ENCODE results near the gene PRKCB.
A peak's percentile ranks its signal among the peaks of the same experiment; 100 is the strongest.

Gene PRKCB

DNA sequence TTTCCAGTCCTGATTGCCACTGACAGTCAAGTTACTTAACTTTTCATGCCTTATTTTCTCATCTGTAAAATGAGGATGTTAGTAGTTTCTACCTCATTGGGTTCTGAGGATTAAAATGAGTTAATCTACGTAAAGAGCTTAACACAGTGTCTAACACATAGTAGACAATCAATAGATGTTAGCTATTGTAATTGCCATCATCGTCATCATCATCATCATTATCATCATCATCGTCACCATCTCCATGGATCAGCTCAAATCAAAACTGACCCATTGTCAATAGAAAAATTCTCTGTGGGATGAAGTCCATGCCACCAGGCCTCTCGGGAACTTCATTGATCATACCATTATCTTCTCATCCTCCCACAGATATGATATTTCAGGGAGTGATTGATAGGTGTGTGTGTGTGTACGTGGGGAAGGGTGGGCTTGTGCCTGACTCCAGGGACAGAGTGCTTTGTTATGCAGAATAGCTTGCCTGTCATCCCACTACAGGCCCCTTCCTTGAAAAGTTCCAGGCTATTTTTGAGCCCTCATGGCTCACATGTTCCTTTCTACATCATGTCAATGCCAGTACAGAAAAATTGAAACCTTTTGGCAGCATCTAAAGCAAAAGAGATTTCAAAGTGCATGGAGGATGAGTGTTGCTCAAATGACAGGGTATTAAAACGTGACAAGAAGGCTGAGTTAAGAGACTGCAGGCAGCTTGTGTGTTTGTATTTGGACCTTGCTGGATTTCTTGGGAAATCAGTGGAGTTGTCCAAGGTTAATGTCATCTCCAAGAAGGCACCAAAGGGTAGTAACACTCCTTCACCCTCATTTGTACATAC, 133.9 kb downstream of the PRKCB start:
- no peak for DNase-seq

- no peak for DNase-seq
Measured at GRCh38 chr16:23974223-23974622, 138.4 kb downstream of the PRKCB start.

GRCh38 chr16:23975293-23975692, 139.5 kb downstream of the PRKCB start:
- DNase-seq: no peak

GRCh38 chr16:23976091-23976490, 140.3 kb downstream of the PRKCB start:
- no peak for DNase-seq

DNA sequence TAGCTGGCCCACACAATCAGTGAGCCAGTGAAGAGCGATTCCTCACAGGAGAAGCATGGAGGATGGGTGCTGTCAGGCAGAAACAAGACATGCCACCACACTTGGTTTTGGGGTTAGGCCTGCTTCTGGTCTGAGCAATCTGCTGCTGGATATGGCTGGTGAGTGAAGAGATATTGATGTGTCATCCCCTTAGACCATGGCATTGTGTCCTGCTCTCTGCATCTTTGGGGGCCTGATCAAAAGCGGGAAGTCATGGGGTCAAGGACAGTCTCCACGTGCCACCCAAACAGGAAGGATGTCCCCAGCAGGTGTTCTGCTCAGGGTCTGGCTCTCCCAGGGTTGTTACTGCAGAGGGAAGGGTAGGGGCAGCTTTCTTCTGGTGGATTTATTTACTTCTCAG, 140.7 kb downstream of the PRKCB start:
- no peak for DNase-seq

- no peak for DNase-seq
Measured at GRCh38 chr16:23979441-23979840, 143.7 kb downstream of the PRKCB start.

- DNase-seq: no peak
Measured at GRCh38 chr16:23979982-23980381, 144.2 kb downstream of the PRKCB start.

DNA sequence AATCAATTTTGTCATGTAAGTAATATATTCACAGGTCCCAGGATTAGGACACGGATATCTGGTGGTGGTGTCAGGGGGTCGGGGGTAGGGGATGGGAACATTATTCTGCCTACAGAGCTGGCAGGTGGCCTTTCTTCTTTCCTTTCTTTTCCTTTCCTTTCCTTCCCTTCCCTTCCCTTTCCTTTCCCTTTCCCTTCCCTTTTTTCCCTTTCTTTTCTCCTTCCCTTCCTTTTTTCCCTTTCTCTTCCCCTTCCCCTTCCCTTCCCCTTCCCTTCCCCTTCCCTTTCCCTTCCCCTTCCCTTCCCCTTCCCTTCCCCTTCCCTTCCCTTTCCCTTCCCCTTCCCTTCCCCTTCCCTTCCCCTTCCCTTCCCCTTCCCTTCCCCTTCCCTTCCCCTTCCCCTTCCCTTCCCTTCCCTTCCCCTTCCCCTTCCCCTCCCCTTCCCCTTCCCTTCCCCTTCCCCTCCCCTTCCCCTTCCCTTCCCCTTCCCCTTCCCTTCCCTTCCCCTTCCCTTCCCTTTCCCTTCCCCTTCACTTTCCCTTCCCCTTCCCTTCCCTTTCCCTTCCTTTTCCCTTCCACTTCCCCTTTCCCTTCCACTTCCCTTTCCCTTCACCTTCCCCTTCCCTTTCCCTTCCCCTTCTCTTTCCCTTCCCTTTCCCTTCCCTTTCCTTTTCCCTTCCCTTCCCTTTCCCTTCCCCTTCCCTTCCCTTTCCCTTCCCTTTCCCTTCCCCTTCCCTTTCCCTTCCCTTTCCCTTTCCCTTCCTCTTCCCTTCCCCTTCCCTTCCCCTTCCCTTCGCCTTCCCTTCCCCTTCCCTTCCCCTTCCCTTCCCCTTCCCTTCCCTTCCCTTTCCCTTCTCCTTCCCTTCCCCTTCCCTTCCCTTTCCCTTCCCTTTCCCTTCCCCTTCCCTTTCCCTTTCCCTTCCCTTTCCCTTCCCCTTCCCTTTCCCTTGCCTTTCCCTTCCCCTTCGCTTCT, 145.9 kb downstream of the PRKCB start:
- no peak for DNase-seq

DNA sequence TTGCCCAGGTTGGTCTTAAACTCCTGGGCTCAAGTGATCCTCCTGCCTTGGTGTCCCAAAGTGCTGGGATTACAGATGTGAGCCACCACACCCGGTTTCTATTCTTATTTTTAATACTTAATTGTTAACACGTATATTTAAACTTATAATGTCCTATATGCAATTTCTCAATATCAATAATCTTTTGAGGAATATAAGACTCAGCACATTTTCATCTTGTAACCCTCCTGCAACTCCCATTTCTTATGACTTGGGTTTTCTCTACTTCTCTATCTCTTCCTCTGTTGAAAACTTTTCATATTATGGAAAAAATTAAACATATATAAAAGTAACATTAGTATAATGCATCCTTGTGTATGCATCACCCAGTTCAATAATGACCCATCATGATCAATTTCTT, 150.7 kb downstream of the PRKCB start:
- no peak for DNase-seq

DNA sequence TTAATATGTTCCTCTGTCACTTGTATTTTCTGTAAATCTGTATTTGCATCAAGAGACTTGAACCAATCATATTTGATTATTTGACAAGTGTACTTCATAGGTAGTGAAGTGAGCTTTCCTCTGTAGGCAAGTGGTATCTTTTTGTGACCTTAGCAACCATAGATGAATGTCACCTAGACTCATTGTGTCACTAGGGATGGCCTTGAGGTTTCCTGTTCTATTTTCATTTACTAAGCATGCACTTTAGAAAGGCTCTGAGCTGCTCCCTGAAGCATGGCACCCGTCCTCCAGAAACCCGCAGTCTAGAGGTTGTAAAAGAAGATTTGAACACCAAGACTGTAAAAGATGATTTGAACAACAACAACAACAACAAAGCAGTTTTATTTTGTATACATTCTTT, 151.7 kb downstream of the PRKCB start:
- DNase-seq: no peak

DNA sequence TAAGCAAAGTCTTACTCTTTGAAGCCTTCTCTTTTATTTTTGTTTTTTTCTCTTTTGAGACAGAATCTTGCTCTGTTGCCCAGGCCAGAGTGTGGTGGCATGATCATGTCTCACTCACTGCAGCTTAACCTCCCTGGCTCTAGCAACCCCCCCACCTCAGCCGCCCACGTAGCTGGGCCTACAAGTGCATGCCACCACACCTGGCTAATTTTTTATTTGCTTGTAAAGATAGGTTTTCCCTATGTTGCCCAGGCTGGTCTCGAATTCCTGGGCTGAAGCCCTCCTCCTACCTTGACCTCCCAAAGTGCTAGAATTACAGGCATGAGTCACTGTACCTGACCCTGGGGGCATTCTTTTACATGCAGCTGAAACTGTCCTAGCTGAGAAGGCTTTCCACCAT, 154.7 kb downstream of the PRKCB start:
- no peak for DNase-seq

DNA sequence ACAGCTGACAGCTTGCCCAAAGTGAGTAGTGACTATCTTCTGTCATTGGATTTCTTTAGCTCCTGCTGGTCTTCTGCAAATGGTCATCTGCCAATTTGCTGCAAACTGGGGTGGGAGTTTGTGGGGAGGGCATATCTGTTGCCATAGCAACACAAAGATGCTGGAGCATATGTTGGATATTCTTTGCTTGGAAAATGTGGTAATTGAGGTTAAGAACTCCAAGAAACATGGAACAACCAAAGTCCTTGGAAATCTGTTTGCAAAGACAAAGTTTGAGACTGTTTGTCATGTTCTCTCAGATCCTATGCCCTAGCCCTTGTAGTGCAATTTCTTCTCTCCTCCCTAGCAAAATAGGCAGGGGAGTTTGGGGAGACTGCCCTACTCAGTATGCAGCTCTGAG, 155.3 kb downstream of the PRKCB start:
- DNase-seq: no peak

GRCh38 chr16:23994615-23995014, 158.8 kb downstream of the PRKCB start:
- DNase-seq: no peak

DNA sequence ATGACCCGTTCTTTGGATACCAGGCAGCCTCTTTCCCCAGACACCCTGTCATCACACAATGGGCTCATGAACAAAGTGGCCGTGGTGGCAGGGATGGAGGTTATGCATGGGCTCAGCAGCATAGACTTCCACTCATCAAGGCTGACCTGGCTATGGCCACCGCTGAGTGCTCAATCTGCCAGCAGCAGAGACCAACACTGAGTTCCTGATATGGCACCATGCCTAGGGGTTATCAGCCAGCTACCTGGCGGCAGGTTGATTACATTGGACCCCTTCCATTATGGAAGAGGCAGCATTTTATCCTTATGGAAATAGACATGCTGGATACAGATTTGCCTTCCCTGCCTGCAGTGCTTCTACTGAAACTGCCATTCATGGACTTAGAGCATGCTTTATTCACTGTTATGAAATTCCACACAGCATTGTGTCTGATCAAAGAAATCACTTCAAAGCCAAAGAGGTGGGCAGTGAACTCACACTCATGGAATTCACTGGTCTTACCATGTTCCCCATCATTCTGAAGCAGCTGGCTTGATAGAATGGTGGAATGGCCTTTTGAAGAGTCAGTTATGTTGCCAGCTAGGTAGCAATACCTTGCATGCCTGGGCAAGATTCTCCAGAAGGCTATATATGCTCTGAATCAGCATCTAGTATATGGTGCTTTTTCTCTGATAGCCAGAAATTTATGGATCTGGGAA, 160.6 kb downstream of the PRKCB start:
- DNase-seq: no peak

- no peak for DNase-seq
Measured at GRCh38 chr16:23998771-23999170, 163.0 kb downstream of the PRKCB start.

- no peak for DNase-seq
Measured at GRCh38 chr16:23999663-24000062, 163.9 kb downstream of the PRKCB start.

- no peak for DNase-seq
Measured at GRCh38 chr16:24001710-24002109, 165.9 kb downstream of the PRKCB start.

GRCh38 chr16:24002619-24003018, 166.8 kb downstream of the PRKCB start:
- no peak for DNase-seq

- DNase-seq: peak; percentile 23
Measured at GRCh38 chr16:24005577-24005976, 169.8 kb downstream of the PRKCB start.

GRCh38 chr16:24007391-24007790, 171.6 kb downstream of the PRKCB start:
- no peak for DNase-seq

DNA sequence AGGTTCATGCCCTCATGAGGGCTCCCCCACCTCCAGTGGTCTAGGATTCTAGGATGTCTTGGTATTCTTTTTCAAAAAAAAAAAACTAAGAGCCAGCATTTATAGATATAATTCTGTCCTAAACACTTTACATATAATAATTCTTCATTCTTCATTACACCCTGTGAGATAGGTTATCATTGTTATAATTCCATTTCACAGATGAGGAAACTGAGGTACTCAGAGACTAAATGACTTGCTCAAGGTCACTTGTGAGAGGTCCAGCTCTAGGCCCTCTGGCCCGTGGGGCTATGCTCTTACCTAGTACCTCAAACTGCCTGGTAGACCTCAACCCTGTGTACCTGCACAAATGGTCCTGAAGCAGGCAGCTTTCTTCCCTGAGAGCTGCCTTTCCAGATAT, 172.2 kb downstream of the PRKCB start:
- DNase-seq: no peak

DNA sequence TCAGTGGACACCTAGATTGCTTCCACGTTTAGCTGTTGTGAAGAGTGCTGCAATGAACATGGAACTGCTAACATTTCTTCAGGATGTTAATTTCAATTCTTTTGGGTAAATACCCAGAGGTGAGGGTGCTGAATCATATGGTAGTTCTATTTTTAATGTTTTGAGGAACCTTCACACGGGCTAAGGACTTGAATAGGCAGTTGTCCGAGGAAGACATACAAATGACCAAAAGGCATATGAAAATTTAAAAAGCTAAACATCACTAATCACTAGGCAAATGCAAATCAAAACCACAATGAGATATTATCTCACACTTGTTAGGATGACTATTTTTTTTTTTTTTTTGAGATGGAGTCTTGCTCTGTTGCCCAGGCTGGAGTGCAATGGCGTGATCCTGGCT, 173.3 kb downstream of the PRKCB start:
- DNase-seq: no peak

DNA sequence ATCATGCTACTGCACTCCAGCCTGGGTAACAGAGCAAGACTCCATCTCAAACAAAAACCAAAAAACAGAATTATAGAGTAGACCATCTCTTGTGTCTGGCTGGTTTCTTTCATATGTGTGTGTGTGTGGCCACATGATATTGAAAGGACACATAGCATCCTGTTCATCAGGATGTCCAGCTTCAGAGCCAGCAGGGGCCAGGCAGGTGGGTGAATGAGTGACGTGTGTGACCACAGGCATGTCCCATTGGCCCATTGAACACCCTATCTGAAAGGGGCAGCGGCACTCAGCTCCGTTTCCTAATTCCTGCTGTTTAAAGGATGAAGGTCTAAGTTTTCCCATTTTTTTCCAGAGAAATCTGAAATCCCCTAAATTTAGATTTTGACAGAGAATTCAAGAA, 174.2 kb downstream of the PRKCB start:
- DNase-seq: no peak

Data from CD4-positive, alpha-beta T cell treated with Interleukin-17A for 4 hours (primary cell).